ENCODE data around the gene PRR18. TPM values are rescaled to one million over a fixed set of nuclear protein-coding genes. Genes with fewer than 3 reads are reported as not detected.

Gene PRR18
- total RNA-seq, 1 experiment from 2014 or later = not detected

GRCh38 chr6:166346965-166347364, 38.8 kb upstream of the PRR18 start (continued):
- TF ChIP-seq, protein P1, sequence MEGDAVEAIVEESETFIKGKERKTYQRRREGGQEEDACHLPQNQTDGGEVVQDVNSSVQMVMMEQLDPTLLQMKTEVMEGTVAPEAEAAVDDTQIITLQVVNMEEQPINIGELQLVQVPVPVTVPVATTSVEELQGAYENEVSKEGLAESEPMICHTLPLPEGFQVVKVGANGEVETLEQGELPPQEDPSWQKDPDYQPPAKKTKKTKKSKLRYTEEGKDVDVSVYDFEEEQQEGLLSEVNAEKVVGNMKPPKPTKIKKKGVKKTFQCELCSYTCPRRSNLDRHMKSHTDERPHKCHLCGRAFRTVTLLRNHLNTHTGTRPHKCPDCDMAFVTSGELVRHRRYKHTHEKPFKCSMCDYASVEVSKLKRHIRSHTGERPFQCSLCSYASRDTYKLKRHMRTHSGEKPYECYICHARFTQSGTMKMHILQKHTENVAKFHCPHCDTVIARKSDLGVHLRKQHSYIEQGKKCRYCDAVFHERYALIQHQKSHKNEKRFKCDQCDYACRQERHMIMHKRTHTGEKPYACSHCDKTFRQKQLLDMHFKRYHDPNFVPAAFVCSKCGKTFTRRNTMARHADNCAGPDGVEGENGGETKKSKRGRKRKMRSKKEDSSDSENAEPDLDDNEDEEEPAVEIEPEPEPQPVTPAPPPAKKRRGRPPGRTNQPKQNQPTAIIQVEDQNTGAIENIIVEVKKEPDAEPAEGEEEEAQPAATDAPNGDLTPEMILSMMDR (IDR thresholded peaks at IDR 0.05 in 2 of 3, conservative IDR thresholded peaks at IDR 0.05 in 1 of 3; ENCODE audit: borderline replicate concordance in 1 of 3, insufficient read depth in 1 of 3, low read depth in 2 of 3, low read length in 2 of 3) = no peak
- no peak for TF ChIP-seq CEBPB (IDR thresholded peaks at IDR 0.05; ENCODE audit: low read depth)
- TF ChIP-seq, protein P2, sequence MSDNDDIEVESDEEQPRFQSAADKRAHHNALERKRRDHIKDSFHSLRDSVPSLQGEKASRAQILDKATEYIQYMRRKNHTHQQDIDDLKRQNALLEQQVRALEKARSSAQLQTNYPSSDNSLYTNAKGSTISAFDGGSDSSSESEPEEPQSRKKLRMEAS (IDR thresholded peaks at IDR 0.05) = no peak
- TF ChIP-seq EGR1 (IDR thresholded peaks at IDR 0.05; ENCODE audit: low read depth) = no peak

- no TSS peak for BruUV-seq (replicated peaks)
- peaks cover 9% of the 10 kb centered on the region for H3K79me2 ChIP-seq (ENCODE audit: insufficient read depth, low read length)
- no peak overlapping the region for H2AFZ ChIP-seq (ENCODE audit: low read depth, low read length, poor library complexity, severe bottlenecking)
- H4K20me1 ChIP-seq (ENCODE audit: insufficient read depth) = no peaks in the 10 kb centered on the region
- CTCF ChIA-PET = no interaction called here
- ATAC-seq = no peak
- H3K36me3 ChIP-seq (ENCODE audit: control insufficient read depth in 1 of 2, insufficient read depth in 2 of 2, low read length in 2 of 2) = no peaks in the 10 kb centered on the region
- no peak overlapping the region for H3K4me3 ChIP-seq (replicated peaks in 1 of 2; ENCODE audit: low read depth in 1 of 2, low read length in 2 of 2)
- RAD21 ChIA-PET (ENCODE audit: low non-redundant PET in 1 of 2, low total read pairs in 2 of 2, uncharacterized antibody in 2 of 2, unreplicated experiment in 2 of 2) = no interaction called here
- no peaks in the 10 kb centered on the region for H3K9me3 ChIP-seq (ENCODE audit: control insufficient read depth in 1 of 2, insufficient read depth in 1 of 2, low read depth in 1 of 2, low read length in 2 of 2)
- peaks cover 0 to 9% of the 10 kb centered on the region in 2 experiments; a peak in 3 of 4 replicates for H3K4me1 ChIP-seq (ENCODE audit: control insufficient read depth in 1 of 2, insufficient read depth in 2 of 2, low read length in 2 of 2)
- no peak for DNase-seq (ENCODE audit: low read depth, low spot score)
- no peak overlapping the region for H3K9ac ChIP-seq (ENCODE audit: low read length)
- no peak overlapping the region for H3K4me2 ChIP-seq (ENCODE audit: low read length)
- no peaks in the 10 kb centered on the region for H3K27me3 ChIP-seq (ENCODE audit: insufficient read depth, low read length)
- no peak overlapping the region for H3K27ac ChIP-seq (ENCODE audit: low read depth, low read length)
- POLR2A ChIA-PET = no interaction called here
- intact Hi-C loops (cut with micrococcal nuclease) = no loop called here
- H3K9me2 ChIP-seq (ENCODE audit: insufficient read depth) = no peaks in the 10 kb centered on the region
- TF ChIP-seq ATF3 (IDR thresholded peaks at IDR 0.05) (no peak), YY1 (IDR thresholded peaks at IDR 0.05; ENCODE audit: extremely low read depth, insufficient replicate concordance, low read depth, low read length) (no peak), CEBPB (IDR thresholded peaks at IDR 0.05; ENCODE audit: low read depth) (no peak), TCF7L2 (IDR thresholded peaks at IDR 0.05; ENCODE audit: borderline replicate concordance, extremely low read depth, insufficient read depth, insufficient read length) (no peak), EZH2phosphoT487 (IDR thresholded peaks at IDR 0.05; ENCODE audit: borderline replicate concordance) (no peak), JUND (IDR thresholded peaks at IDR 0.05) (no peak), ZNF274 (IDR thresholded peaks at IDR 0.05; ENCODE audit: low read depth, low read length) (no peak), EGR1 (IDR thresholded peaks at IDR 0.05; ENCODE audit: low read depth) (no peak)
- TF ChIP-seq, protein P1 (IDR thresholded peaks at IDR 0.05 in 2 of 3, conservative IDR thresholded peaks at IDR 0.05 in 1 of 3; ENCODE audit: borderline replicate concordance in 1 of 3, insufficient read depth in 1 of 3, low read depth in 2 of 3, low read length in 2 of 3) = no peak
- TF ChIP-seq, protein P3, sequence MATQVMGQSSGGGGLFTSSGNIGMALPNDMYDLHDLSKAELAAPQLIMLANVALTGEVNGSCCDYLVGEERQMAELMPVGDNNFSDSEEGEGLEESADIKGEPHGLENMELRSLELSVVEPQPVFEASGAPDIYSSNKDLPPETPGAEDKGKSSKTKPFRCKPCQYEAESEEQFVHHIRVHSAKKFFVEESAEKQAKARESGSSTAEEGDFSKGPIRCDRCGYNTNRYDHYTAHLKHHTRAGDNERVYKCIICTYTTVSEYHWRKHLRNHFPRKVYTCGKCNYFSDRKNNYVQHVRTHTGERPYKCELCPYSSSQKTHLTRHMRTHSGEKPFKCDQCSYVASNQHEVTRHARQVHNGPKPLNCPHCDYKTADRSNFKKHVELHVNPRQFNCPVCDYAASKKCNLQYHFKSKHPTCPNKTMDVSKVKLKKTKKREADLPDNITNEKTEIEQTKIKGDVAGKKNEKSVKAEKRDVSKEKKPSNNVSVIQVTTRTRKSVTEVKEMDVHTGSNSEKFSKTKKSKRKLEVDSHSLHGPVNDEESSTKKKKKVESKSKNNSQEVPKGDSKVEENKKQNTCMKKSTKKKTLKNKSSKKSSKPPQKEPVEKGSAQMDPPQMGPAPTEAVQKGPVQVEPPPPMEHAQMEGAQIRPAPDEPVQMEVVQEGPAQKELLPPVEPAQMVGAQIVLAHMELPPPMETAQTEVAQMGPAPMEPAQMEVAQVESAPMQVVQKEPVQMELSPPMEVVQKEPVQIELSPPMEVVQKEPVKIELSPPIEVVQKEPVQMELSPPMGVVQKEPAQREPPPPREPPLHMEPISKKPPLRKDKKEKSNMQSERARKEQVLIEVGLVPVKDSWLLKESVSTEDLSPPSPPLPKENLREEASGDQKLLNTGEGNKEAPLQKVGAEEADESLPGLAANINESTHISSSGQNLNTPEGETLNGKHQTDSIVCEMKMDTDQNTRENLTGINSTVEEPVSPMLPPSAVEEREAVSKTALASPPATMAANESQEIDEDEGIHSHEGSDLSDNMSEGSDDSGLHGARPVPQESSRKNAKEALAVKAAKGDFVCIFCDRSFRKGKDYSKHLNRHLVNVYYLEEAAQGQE (IDR thresholded peaks at IDR 0.05; ENCODE audit: low read depth) = no peak
- TF ChIP-seq, protein P4, sequence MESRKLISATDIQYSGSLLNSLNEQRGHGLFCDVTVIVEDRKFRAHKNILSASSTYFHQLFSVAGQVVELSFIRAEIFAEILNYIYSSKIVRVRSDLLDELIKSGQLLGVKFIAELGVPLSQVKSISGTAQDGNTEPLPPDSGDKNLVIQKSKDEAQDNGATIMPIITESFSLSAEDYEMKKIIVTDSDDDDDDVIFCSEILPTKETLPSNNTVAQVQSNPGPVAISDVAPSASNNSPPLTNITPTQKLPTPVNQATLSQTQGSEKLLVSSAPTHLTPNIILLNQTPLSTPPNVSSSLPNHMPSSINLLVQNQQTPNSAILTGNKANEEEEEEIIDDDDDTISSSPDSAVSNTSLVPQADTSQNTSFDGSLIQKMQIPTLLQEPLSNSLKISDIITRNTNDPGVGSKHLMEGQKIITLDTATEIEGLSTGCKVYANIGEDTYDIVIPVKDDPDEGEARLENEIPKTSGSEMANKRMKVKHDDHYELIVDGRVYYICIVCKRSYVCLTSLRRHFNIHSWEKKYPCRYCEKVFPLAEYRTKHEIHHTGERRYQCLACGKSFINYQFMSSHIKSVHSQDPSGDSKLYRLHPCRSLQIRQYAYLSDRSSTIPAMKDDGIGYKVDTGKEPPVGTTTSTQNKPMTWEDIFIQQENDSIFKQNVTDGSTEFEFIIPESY (IDR thresholded peaks at IDR 0.05; ENCODE audit: extremely low read depth, insufficient replicate concordance, low read length) = no peak
Measured at GRCh38 chr6:166346449-166346848, 38.3 kb upstream of the PRR18 start.
